GM12872 (cell line): ENCODE results near the gene SAMMSON.

ENCODE experiments used
- TF ChIP-seq, protein P1 (sequence below): IDR thresholded peaks from 3 replicates; pipeline ENCODE4 v1.5.1; 2011; ENCODE audit warnings: low read depth, mild to moderate bottlenecking, low read length, moderate library complexity; ENCODE audit not compliant: insufficient read depth

The SAMMSON gene

GRCh38 chr3:69999140-70000027 is at the start of gene SAMMSON:
Gene SAMMSON (plus strand): TSS chr3:69999733.
- TF ChIP-seq, protein P1, sequence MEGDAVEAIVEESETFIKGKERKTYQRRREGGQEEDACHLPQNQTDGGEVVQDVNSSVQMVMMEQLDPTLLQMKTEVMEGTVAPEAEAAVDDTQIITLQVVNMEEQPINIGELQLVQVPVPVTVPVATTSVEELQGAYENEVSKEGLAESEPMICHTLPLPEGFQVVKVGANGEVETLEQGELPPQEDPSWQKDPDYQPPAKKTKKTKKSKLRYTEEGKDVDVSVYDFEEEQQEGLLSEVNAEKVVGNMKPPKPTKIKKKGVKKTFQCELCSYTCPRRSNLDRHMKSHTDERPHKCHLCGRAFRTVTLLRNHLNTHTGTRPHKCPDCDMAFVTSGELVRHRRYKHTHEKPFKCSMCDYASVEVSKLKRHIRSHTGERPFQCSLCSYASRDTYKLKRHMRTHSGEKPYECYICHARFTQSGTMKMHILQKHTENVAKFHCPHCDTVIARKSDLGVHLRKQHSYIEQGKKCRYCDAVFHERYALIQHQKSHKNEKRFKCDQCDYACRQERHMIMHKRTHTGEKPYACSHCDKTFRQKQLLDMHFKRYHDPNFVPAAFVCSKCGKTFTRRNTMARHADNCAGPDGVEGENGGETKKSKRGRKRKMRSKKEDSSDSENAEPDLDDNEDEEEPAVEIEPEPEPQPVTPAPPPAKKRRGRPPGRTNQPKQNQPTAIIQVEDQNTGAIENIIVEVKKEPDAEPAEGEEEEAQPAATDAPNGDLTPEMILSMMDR, result no peak

DNA sequence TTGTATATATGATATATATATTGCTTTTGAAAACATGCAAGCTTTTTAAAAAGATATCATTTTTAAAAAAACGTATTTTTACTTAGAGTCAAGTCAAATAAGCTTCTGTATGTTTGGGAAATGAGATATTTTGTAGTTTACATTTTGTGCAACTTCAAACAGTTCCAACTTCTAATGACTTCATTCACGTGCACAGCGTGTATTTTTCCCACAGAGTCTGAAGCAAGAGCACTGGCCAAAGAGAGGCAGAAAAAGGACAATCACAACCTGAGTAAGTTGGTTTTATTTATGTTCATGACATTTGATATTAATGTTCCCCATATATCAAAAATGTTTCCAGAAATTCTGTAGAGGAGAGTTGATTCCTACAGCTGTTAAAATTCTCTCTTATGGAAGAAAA is 47.9 kb upstream of the SAMMSON start:
- TF ChIP-seq, protein P1, result no peak

GRCh38 chr3:69959581-69959980 is 40.0 kb upstream of the SAMMSON start:
- TF ChIP-seq, protein P1, result no peak

GRCh38 chr3:69961706-69962439 is 37.7 kb upstream of the SAMMSON start:
- TF ChIP-seq, protein P1, result no peak

DNA sequence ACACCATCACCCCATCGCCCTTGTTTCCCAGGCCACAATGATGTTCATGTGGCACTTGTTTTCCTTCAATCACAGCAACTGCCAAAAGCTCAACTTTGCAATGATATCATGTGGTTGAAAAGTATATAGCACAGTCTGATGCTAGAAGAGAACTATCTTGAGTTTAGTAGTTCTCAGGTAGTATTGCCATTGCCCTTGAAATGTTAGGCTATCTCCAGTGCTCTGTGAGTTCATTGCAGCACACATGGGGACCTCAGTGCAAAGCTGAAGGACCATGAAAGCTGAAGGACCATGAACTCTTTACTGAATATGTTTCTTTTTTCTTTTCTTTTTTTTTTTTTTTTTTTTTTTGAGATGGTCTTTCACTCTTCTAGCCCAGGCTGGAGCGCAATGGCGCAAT is 35.9 kb upstream of the SAMMSON start:
- TF ChIP-seq, protein P1, result no peak

- TF ChIP-seq, protein P1, result no peak
These were observed 32.4 kb upstream of the SAMMSON start for GRCh38 chr3:69967156-69967555.

- TF ChIP-seq, protein P1, result no peak
These were observed 28.7 kb upstream of the SAMMSON start for GRCh38 chr3:69970827-69971226.
